ENCODE results near the gene EFNB2. TPM values are rescaled to one million over a fixed set of nuclear protein-coding genes. Genes with fewer than 3 reads are reported as not detected.

Gene EFNB2
- total RNA-seq: not detected

- H3K9me3 Mint-ChIP-seq: no peaks in the 10 kb centered on the region
- DNase-seq (ENCODE audit: low spot score in 2 of 2) (peak; percentile 88 to 90), ATAC-seq (peak; percentile 94 to 96)
- H3K27ac Mint-ChIP-seq: peak within 1 kb of the TSS; percentile 14 to 86
- H3K36me3 Mint-ChIP-seq: no peaks in the 10 kb centered on the region
These were observed at the start of gene EFNB2 for GRCh38 chr13:106535552-106536243. TSS of gene EFNB2 (minus strand) at chr13:106535662. CDS start at chr13:106534964, 698 bp downstream.

- DNase-seq (ENCODE audit: low spot score in 2 of 2) (no peak), ATAC-seq (no peak)
- peaks cover 10 to 13% of the 10 kb centered on the region in 2 donors for H3K36me3 Mint-ChIP-seq
- H3K27ac Mint-ChIP-seq: no peak overlapping the region
- peaks cover 10 to 17% of the 10 kb centered on the region in 2 donors for H3K9me3 Mint-ChIP-seq
These were observed 45.8 kb upstream of the EFNB2 start for GRCh38 chr13:106581225-106581624.

- peaks cover 4 to 6% of the 10 kb centered on the region in 2 donors for H3K9me3 Mint-ChIP-seq
- ATAC-seq: no peak
- no peak overlapping the region for H3K27ac Mint-ChIP-seq
- H3K36me3 Mint-ChIP-seq: peaks cover 7 to 24% of the 10 kb centered on the region in 2 donors
- no peak for DNase-seq (ENCODE audit: low spot score in 2 of 2)
These were observed 40.4 kb upstream of the EFNB2 start for GRCh38 chr13:106575896-106576295.

- DNase-seq (ENCODE audit: low spot score in 2 of 2) (no peak), ATAC-seq (no peak)
- Mint-ChIP-seq H3K27ac (no peak overlapping the region), H3K9me3 (peaks cover 4 to 6% of the 10 kb centered on the region in 2 donors), H3K36me3 (peaks cover 7 to 24% of the 10 kb centered on the region in 2 donors)
These were observed 38.4 kb upstream of the EFNB2 start for GRCh38 chr13:106573868-106574267.

- no peak for ATAC-seq
- H3K36me3 Mint-ChIP-seq: peaks cover 7 to 24% of the 10 kb centered on the region in 2 donors
- H3K27ac Mint-ChIP-seq: no peak overlapping the region
- no peak for DNase-seq (ENCODE audit: low spot score in 2 of 2)
- peaks cover 4 to 6% of the 10 kb centered on the region in 2 donors for H3K9me3 Mint-ChIP-seq
These were observed 37.9 kb upstream of the EFNB2 start for GRCh38 chr13:106573284-106573846.

GRCh38 chr13:106570299-106570852 is 34.9 kb upstream of the EFNB2 start:
- ATAC-seq: peak in 1 of 2 donors; percentile 32
- Mint-ChIP-seq H3K9me3 (peaks cover 4 to 6% of the 10 kb centered on the region in 2 donors), H3K36me3 (peaks cover 29 to 38% of the 10 kb centered on the region in 2 donors), H3K27ac (peak overlapping the region; percentile 32 to 44)
- peak in 1 of 2 donors; percentile 63 for DNase-seq (ENCODE audit: low spot score in 2 of 2)

GRCh38 chr13:106569233-106570095 is 34.0 kb upstream of the EFNB2 start:
- Mint-ChIP-seq H3K36me3 (peaks cover 33 to 36% of the 10 kb centered on the region in 2 donors), H3K27ac (no peak overlapping the region), H3K9me3 (peaks cover 4 to 6% of the 10 kb centered on the region in 2 donors)
- ATAC-seq (no peak), DNase-seq (ENCODE audit: low spot score in 2 of 2) (no peak)

- ATAC-seq (peak; percentile 25 to 34), DNase-seq (ENCODE audit: low spot score in 2 of 2) (no peak)
- Mint-ChIP-seq H3K27ac (peak overlapping the region; percentile 99 to 100), H3K36me3 (peaks cover 23 to 29% of the 10 kb centered on the region in 2 donors), H3K9me3 (peaks cover 0 to 6% of the 10 kb centered on the region in 2 donors)
These were observed 33.0 kb upstream of the EFNB2 start for GRCh38 chr13:106568299-106569003.

- H3K36me3 Mint-ChIP-seq: peaks cover 19 to 28% of the 10 kb centered on the region in 2 donors
- DNase-seq (ENCODE audit: low spot score in 2 of 2) (peak; percentile 95), ATAC-seq (peak; percentile 77 to 87)
- peak within 1 kb of the TSS; percentile 99 to 100 for H3K27ac Mint-ChIP-seq
- H3K9me3 Mint-ChIP-seq: peaks cover 0 to 6% of the 10 kb centered on the region in 2 donors
These were observed 32.2 kb upstream of the EFNB2 start, which contains the start of gene ARGLU1 for GRCh38 chr13:106567474-106568298. TSS of gene ARGLU1 (minus strand) at chr13:106568137. CDS start at chr13:106567919, 218 bp downstream.

- ATAC-seq (peak; percentile 35 to 59), DNase-seq (ENCODE audit: low spot score in 2 of 2) (peak in 1 of 2 donors; percentile 36)
- Mint-ChIP-seq H3K27ac (peak overlapping the region; percentile 91 to 100), H3K9me3 (no peaks in the 10 kb centered on the region), H3K36me3 (peaks cover 13 to 28% of the 10 kb centered on the region in 2 donors)
These were observed 31.4 kb upstream of the EFNB2 start for GRCh38 chr13:106566641-106567473.

- H3K27ac Mint-ChIP-seq: peak overlapping the region; percentile 9 to 47
- peaks cover 13 to 28% of the 10 kb centered on the region in 2 donors for H3K36me3 Mint-ChIP-seq
- no peak for DNase-seq (ENCODE audit: low spot score in 2 of 2)
- no peaks in the 10 kb centered on the region for H3K9me3 Mint-ChIP-seq
- no peak for ATAC-seq
These were observed 29.8 kb upstream of the EFNB2 start for GRCh38 chr13:106565127-106565775.

- ATAC-seq (no peak), DNase-seq (ENCODE audit: low spot score in 2 of 2) (no peak)
- peaks cover 23 to 28% of the 10 kb centered on the region in 2 donors for H3K36me3 Mint-ChIP-seq
These were observed 26.8 kb upstream of the EFNB2 start for GRCh38 chr13:106562301-106562700.

GRCh38 chr13:106561551-106562170 is 26.2 kb upstream of the EFNB2 start:
- DNase-seq (ENCODE audit: low spot score in 2 of 2) (peak; percentile 55 to 62), ATAC-seq (peak; percentile 90)
- Mint-ChIP-seq H3K27ac (peak overlapping the region; percentile 69 to 90), H3K36me3 (peaks cover 19 to 22% of the 10 kb centered on the region in 2 donors), H3K9me3 (no peaks in the 10 kb centered on the region)

More at GRCh38 chr13:106562301-106562700, 26.8 kb upstream of the EFNB2 start:
- H3K9me3 Mint-ChIP-seq: no peaks in the 10 kb centered on the region
- H3K27ac Mint-ChIP-seq: peak overlapping the region in 1 of 2 donors; percentile 7
